NCI-H2227 (cell line): ENCODE data around the gene IDH3B.
"Not testable (repeated sequence)": the region's sequence is repeated elsewhere in the genome, so short reads cannot be mapped to it uniquely, and the experiment has no call there.

Source experiments
- DNase-seq: peaks from one replicate; lab custom pipeline; 2025; ENCODE audit not compliant: unreplicated experiment; lab: John Stamatoyannopoulos, UW

The IDH3B gene

GRCh38 chr20:2663887-2664719, at the start of gene IDH3B:
Gene IDH3B (minus strand): TSS chr20:2664216. CDS start chr20:2664188, 28 bp downstream.
- peak; percentile 95 for DNase-seq

GRCh38 chr20:2713285-2713684, 49.3 kb upstream of the IDH3B start:
- DNase-seq = no peak

- DNase-seq = no peak
Observed at GRCh38 chr20:2709205-2709981, 45.4 kb upstream of the IDH3B start.

GRCh38 chr20:2708665-2709064, 44.6 kb upstream of the IDH3B start:
- no peak for DNase-seq

GRCh38 chr20:2708073-2708415, 44.0 kb upstream of the IDH3B start:
- peak; percentile 40 for DNase-seq

GRCh38 chr20:2707353-2708072, 43.5 kb upstream of the IDH3B start:
- no peak for DNase-seq

- no peak for DNase-seq
Observed at GRCh38 chr20:2706688-2707352, 42.8 kb upstream of the IDH3B start.

- no peak for DNase-seq
Observed at GRCh38 chr20:2705931-2706645, 42.1 kb upstream of the IDH3B start.

GRCh38 chr20:2703716-2704475, 39.9 kb upstream of the IDH3B start:
- no peak for DNase-seq

GRCh38 chr20:2701671-2702081, 37.7 kb upstream of the IDH3B start:
- DNase-seq = no peak

GRCh38 chr20:2700913-2701620, 37.1 kb upstream of the IDH3B start:
- no peak for DNase-seq

GRCh38 chr20:2699775-2700413, 35.9 kb upstream of the IDH3B start:
- no peak for DNase-seq

- no peak for DNase-seq
Observed at GRCh38 chr20:2698912-2699311, 34.9 kb upstream of the IDH3B start.

- no peak for DNase-seq
Observed at GRCh38 chr20:2698186-2698817, 34.3 kb upstream of the IDH3B start.

GRCh38 chr20:2697768-2698167, 33.8 kb upstream of the IDH3B start:
- peak; percentile 25 for DNase-seq

- DNase-seq = no peak
Observed at GRCh38 chr20:2696646-2697045, 32.6 kb upstream of the IDH3B start.

GRCh38 chr20:2695984-2696525, 32.0 kb upstream of the IDH3B start:
- not testable (repeated sequence) for DNase-seq
